Uterus (tissue), 2 donors: ENCODE data around the gene BCDIN3D.

Experiments used
- CTCF ChIP-seq, 4 experiments: fragments of 200-600 bp in 2 of 4; fragments of 450-650 bp in 2 of 4; sonication (generic) in 2 of 4; IDR thresholded peaks; one replicate each; pipeline ENCODE4 v1.5.1; 2016 to 2019; ENCODE audit warnings: antibody characterized with exemption in 4 of 4, mild to moderate bottlenecking in 2 of 4, moderate library complexity in 1 of 4
- POLR2A ChIP-seq, 2 donors: fragments of 450-650 bp; IDR thresholded peaks; one replicate each; pipeline ENCODE4 v1.6.1; 2016; ENCODE audit warnings: antibody characterized with exemption in 2 of 2, mild to moderate bottlenecking in 1 of 2, moderate library complexity in 1 of 2

- no peak for TF ChIP-seq CTCF (IDR thresholded peaks at IDR 0.05)
- TF ChIP-seq POLR2A (IDR thresholded peaks at IDR 0.05), result no peak
Observed at GRCh38 chr12:49874142-49874897, 31.4 kb upstream of the BCDIN3D start.
